GM19351 (cell line): ENCODE measurements around the gene DLGAP4.
"Not testable (repeated sequence)": the region's sequence is repeated elsewhere in the genome, so short reads cannot be mapped to it uniquely, and the experiment has no call there.

Source experiments
- ATAC-seq: cut with Tn5 transposase; IDR thresholded peaks from one replicate; pipeline ENCODE4 v1.9.1; 2021; ENCODE audit warnings: mild to moderate bottlenecking, moderate library complexity; ENCODE audit not compliant: unreplicated experiment

DLGAP4 gene

DNA sequence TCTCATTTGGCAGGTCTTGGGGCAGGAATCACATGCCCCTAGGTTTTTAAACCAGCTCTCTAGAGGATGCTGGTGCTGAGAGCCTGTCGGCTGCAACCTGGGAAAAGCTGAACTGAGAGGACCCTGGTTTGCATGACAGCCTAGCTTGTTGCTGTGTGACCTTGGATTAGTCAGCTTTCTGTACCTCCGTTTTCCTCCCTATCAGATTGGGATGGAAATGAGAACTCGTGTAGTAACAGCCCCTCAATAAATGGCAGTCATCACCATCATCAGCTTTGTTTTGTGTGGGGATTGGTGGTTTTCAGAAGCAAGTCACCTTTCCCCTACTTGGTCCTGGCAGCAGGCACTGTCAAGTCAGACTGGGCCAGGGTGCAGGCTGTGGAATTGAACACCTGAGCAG is 159.9 kb downstream of the DLGAP4 start:
- ATAC-seq: no peak

DNA sequence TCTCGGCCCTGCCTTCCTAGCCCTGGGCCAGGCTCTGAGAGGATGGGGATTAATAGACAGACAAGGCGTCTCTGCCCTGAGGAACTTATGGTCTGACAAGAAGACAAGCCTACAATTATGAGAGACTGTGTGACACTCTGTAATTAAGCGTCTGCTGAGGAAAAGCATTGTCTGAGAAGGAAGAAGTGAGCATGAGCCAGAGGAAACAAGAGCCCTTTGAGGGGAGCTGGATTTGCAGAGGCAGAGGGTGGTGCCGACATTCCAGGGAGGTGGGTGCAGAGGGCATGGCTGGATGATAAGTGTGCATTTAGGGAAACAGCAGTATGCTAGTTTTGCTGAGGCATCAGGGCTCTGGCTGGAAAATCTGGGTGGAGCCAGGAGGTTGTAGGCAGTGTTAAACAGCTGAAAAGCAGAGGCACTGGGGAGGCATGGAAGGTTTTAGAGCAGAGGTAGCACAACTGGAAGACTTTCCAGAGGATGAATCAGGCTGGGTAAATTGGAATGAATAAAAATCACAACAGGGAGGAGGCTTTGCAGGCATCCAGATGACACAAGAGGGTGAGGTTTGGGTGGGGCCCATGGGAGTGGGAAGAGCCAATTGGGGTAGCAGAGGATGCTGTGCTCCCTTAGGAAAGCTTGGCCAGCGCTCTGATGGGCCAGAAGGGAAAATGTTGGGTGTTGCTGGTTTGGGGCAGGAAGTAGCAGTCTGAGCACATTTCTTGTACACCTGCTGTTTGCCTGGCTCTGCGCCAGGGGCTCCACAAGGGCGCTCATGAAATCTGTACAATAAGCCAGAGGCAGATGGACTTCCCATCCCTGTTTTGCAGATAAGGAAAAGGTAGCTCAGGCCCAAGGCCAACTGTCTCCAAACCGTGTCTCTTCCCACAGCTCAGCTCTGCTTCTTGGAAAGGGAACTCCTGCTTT is 161.2 kb downstream of the DLGAP4 start:
- ATAC-seq: no peak

DNA sequence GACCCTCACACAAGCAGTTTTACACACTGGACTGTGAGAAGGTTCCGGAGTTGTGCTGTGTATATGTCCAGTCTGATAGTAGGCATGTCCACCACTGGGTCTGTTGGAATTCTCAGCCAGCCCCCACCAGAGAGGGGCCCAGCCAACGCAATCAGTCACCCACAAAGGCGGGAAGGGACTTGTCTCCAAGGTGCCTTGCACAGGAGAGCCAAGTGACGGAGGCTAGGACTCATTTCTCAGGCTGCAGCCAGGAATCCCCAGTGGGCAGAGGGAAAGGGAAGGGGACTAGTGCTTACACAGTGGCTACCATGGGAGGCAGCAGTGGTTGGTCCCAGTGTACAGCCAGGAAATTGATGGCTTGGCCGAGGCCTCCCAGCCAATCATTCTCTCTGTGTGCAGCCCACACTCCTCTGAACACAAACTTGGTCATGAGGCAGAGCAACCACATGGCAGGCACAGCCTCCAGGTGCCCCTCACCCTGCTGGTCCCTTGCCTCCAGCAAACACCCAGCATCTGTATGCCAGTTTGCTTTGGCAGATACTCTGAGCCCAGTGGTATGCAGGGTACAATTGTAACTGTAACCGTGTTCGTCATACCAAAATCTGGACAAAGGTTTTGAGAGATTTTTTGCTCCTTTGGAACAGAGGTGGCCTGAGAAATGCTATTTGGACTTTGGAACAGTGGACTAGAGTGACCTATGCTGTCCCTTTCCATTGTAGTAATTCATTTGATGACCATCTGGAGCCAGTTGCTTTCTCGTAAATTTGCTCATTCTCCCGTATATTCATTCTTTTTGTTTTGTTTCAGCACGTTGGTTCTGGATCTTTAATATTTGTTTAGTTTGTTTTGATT is 162.2 kb downstream of the DLGAP4 start:
- ATAC-seq: no peak

- no peak for ATAC-seq
Observed at GRCh38 chr20:36469973-36470372, 163.8 kb downstream of the DLGAP4 start.

DNA sequence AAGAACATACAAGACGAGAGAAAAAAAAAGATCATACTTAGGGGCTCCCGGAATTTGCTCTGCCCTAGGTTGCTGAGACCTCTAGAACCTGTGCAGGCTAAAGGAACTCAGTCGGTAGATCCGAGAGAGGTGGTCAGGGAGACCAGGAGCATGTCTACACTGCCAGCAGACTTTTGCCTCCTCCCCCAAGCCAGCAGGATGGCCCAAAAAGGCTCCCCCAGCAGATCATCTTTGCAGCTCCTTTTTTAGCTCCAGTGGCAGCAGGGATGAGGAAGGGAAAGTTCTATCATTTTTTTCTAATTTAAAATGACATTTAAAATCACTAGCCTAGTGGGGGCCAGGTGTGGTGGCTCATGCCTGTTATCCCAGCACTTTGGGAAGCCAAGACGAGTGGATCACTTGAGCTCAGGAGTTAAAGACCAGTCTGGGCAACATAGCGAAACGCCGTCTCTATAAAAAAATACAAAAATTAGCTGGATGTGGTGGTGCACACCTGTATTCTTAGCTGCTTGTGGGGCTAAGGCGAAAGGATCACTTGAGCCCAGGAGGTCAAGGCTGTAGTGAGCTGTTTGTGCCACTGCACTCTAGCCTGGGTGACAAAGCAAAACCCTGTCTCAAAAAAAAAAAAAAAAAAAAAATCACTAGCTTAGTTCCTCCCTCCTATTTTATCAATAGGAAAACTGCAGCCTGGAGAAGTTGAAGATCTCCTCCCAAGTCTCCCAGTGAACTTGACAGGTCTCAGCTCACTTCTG is 165.9 kb downstream of the DLGAP4 start:
- ATAC-seq: no peak

DNA sequence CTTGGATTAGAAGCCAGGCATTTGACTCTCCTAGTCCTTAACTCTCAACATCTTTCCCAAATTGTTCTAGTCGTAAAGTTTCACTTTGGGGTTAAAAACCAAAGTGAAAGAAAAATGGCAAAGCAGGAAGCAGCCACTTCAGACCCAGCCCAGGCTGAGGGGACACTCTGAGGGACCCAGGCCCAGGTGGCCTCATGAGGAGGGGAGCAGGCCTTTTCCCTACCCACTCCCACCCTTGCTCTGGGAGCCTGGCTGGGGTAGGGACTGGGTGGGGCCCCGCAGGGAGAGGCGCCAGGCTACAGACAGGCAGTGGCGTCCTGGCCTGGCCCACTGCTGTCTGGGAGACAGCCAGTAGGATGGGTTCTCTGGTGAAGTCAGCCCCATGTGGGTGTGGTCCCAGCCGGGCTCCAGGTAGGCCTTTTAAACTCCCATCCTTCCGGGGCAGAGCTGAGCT is 166.5 kb downstream of the DLGAP4 start:
- no peak for ATAC-seq

DNA sequence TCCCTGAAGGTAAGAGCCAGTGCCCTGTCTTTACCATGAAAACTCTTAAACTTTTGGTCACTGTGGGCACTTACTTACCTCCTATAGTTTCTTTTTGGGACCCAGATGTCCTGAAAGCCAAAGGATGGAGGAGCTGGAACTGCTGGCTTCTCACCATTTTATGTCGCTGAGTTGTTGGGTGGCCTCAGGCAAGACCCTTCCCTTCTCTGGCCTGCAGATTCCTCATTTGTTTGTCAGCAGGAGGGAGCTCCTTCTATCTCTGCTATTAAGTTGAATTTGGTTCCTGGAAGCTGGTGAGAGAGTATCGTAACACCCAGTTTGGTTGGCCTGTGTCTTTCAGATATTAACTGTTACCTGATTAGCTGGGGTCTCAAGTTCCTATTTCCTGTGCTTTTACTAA is 167.0 kb downstream of the DLGAP4 start:
- ATAC-seq: no peak

GRCh38 chr20:36474563-36474962 is 168.4 kb downstream of the DLGAP4 start:
- ATAC-seq: no peak

- ATAC-seq: not testable (repeated sequence)
Observed at GRCh38 chr20:36475054-36475453, 168.9 kb downstream of the DLGAP4 start.

DNA sequence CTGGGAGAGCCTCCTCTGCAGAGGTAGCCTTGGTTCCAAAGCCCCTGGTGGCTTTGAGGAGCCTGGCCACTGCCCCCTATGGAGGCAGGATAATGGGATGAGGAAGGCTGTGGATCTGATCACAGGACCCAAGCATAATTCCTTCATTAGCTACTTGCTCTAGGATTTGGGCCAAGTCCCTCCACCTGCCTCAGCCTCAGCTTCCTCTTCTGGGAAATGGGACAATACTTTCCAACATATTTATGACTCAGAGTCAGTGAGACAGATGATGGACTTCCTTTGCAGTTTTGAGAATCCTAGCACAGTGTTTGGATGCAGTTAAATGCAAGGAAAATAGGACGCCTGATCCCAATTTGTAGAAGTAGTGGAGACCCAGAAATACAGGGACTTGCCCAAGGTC is 171.3 kb downstream of the DLGAP4 start:
- ATAC-seq: no peak

GRCh38 chr20:36478137-36478905 is 172.2 kb downstream of the DLGAP4 start:
- ATAC-seq: no peak

DNA sequence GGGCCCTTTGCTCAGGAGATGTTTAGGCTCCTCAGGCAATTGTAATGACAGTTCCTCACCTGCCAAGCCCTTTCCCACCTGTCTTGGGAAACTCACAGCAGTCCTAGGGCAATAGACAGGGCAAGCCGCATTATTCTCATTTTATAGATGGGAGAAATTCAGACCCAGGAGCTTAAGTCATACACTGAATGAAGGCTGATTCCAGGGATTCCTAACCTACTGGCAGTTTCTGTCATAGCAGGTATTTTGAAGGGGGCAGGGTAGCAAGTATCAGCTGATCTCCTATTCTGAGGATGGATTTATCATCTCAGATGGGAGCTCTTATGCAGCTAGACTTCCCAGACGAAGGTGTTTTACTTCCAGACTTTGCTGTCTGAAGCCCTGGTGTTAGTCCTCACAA is 173.8 kb downstream of the DLGAP4 start:
- ATAC-seq: no peak

DNA sequence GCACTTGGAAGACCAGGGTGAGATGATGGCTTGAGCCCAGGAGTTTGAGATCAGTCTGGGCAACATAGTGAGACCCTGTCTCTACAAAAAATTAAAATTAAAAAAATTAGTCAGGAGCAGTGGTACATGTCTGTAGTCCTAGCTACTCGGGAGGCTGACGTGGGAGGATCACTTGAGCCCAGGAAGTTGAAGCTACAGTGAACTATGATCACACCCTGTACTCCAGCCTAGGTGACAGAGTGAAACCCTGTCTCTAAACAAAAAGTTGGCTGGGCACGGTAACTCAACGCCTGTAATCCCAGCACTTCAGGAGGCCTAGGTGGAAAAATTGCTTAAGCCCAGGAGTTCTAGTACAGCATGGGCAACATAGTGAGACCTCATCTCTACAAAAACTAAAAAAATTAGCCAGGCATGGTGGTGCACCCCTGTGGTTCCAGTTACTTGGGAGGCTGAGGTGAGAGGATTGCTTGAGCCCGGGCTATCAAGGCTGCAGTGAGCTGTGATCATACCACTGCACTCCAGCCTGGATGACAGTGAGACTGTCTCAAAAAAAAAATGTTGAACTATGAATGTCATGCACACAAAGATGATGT is 174.4 kb downstream of the DLGAP4 start:
- no peak for ATAC-seq

GRCh38 chr20:36481380-36482043 is 175.4 kb downstream of the DLGAP4 start:
- ATAC-seq: no peak

- no peak for ATAC-seq
Observed at GRCh38 chr20:36482044-36482473, 175.9 kb downstream of the DLGAP4 start.

- ATAC-seq: no peak
Observed at GRCh38 chr20:36483209-36483918, 177.2 kb downstream of the DLGAP4 start.

GRCh38 chr20:36483919-36484808 is 178.0 kb downstream of the DLGAP4 start:
- no peak for ATAC-seq

GRCh38 chr20:36485286-36485685 is 179.1 kb downstream of the DLGAP4 start:
- ATAC-seq: no peak
